ENCODE measurements around the gene C2CD2L.
"Not testable (repeated sequence)": the region's sequence is repeated elsewhere in the genome, so short reads cannot be mapped to it uniquely, and the experiment has no call there.

C2CD2L gene

GRCh38 chr11:119099711-119100110 lies 7.4 kb upstream of the C2CD2L start:
- no peak for DNase-seq
- no peak overlapping the region for H3K27ac ChIP-seq
- no peaks in the 10 kb centered on the region for H3K27me3 ChIP-seq (ENCODE audit: insufficient read depth, low read depth, severe bottlenecking)

GRCh38 chr11:119100246-119100970 lies 6.7 kb upstream of the C2CD2L start:
- DNase-seq, result no peak
- H3K9me3 ChIP-seq (ENCODE audit: severe bottlenecking), result no peaks in the 10 kb centered on the region
- peaks cover 28% of the 10 kb centered on the region for H3K36me3 ChIP-seq
- TF ChIP-seq CTCF (IDR thresholded peaks at IDR 0.05; ENCODE audit: low read depth, low read length), result peak; percentile 35; the same call in 1 of the 2 replicates
- H3K4me3 ChIP-seq (ENCODE audit: low read depth, low read length), result peak overlapping the region; percentile 68
- H3K27me3 ChIP-seq (ENCODE audit: insufficient read depth, low read depth, severe bottlenecking), result no peaks in the 10 kb centered on the region
- H3K27ac ChIP-seq, result peak overlapping the region; percentile 98

More at GRCh38 chr11:119099711-119100110, 7.4 kb upstream of the C2CD2L start:
- TF ChIP-seq CTCF (IDR thresholded peaks at IDR 0.05; ENCODE audit: low read depth, low read length), result no peak
- Histone ChIP-seq H3K36me3 (peaks cover 33% of the 10 kb centered on the region), H3K4me3 (ENCODE audit: low read depth, low read length) (no peak overlapping the region), H3K9me3 (ENCODE audit: severe bottlenecking) (no peaks in the 10 kb centered on the region)

- peaks cover 27% of the 10 kb centered on the region for H3K36me3 ChIP-seq
- DNase-seq, result no peak
- H3K4me3 ChIP-seq (ENCODE audit: low read depth, low read length), result peak overlapping the region; percentile 68
- peak overlapping the region; percentile 98 for H3K27ac ChIP-seq
- no peak for TF ChIP-seq CTCF (IDR thresholded peaks at IDR 0.05; ENCODE audit: low read depth, low read length)
- no peaks in the 10 kb centered on the region for H3K27me3 ChIP-seq (ENCODE audit: insufficient read depth, low read depth, severe bottlenecking)
- H3K9me3 ChIP-seq (ENCODE audit: severe bottlenecking), result no peaks in the 10 kb centered on the region
Observed at GRCh38 chr11:119100994-119101758, 6.0 kb upstream of the C2CD2L start.

GRCh38 chr11:119101759-119102423 lies 5.3 kb upstream of the C2CD2L start, which contains the start of gene DPAGT1:
DPAGT1 (minus strand) TSS chr11:119101853; CDS start chr11:119101655, 198 bp downstream.
- peak; percentile 94 for DNase-seq
- Histone ChIP-seq H3K9me3 (ENCODE audit: severe bottlenecking) (no peaks in the 10 kb centered on the region), H3K36me3 (peaks cover 20% of the 10 kb centered on the region), H3K27ac (peak within 1 kb of the TSS; percentile 98), H3K27me3 (ENCODE audit: insufficient read depth, low read depth, severe bottlenecking) (no peaks in the 10 kb centered on the region), H3K4me3 (ENCODE audit: low read depth, low read length) (peak within 1 kb of the TSS; percentile 68)
- no peak for TF ChIP-seq CTCF (IDR thresholded peaks at IDR 0.05; ENCODE audit: low read depth, low read length)

- H3K27me3 ChIP-seq (ENCODE audit: insufficient read depth, low read depth, severe bottlenecking); DNase-seq; H3K9me3 ChIP-seq (ENCODE audit: severe bottlenecking); H3K36me3 ChIP-seq; H3K4me3 ChIP-seq (ENCODE audit: low read depth, low read length): not testable (repeated sequence)
- H3K27ac ChIP-seq, result peak overlapping the region; percentile 98
Observed at GRCh38 chr11:119103161-119103664, 3.9 kb upstream of the C2CD2L start.

GRCh38 chr11:119103793-119104192 lies 3.4 kb upstream of the C2CD2L start:
- H3K36me3 ChIP-seq, result peaks cover 2% of the 10 kb centered on the region
- TF ChIP-seq CTCF (IDR thresholded peaks at IDR 0.05; ENCODE audit: low read depth, low read length), result peak; percentile 47; the same call in 1 of the 2 replicates
- peak; percentile 73 for DNase-seq
- no peaks in the 10 kb centered on the region for H3K9me3 ChIP-seq (ENCODE audit: severe bottlenecking)
- no peak overlapping the region for H3K4me3 ChIP-seq (ENCODE audit: low read depth, low read length)
- peak overlapping the region; percentile 98 for H3K27ac ChIP-seq
- no peaks in the 10 kb centered on the region for H3K27me3 ChIP-seq (ENCODE audit: insufficient read depth, low read depth, severe bottlenecking)

All from WERI-Rb-1 (cell line).